PC-3 (cell line): ENCODE measurements around the gene ALDOC. TPM values are rescaled to one million over a fixed set of nuclear protein-coding genes. Genes with fewer than 3 reads are reported as not detected.

Experiments
- ATAC-seq: fragments of 200-7000 bp; cut with Tn5 transposase; 2 replicates; pipeline ENCODE4 v1.9.1; 2020; ENCODE audit warnings: mild to moderate bottlenecking, moderate library complexity
- BruUV-seq: library from RNA; stranded (reverse); fragments of 400-500 nt; replicated peaks from 2 replicates; lab custom pipeline; 2021; lab: Mats Ljungman, UMichigan
- CTCF ChIA-PET: fragments of 300-600 bp; sonication (Branson Sonifier 250); formaldehyde crosslinking; loops from one replicate; lab custom pipeline; 2022; ENCODE audit warnings: antibody characterized with exemption; lab: Charles Lee
- POLR2A ChIA-PET: fragments of 300-600 bp; sonication (Branson Sonifier 250); formaldehyde crosslinking; loops from one replicate; lab custom pipeline; 2022; ENCODE audit warnings: antibody characterized with exemption; ENCODE audit not compliant: unreplicated experiment; lab: Charles Lee
- DNase-seq: peaks from one replicate; pipeline ENCODE4 v3.0.0-alpha.2; 2015
- H2AFZ ChIP-seq: fragments of 300-600 bp; sonication (generic); 2 replicates; pipeline ENCODE4 v1.6.0; 2016; ENCODE audit warnings: antibody characterized with exemption, low read length
- H3F3A ChIP-seq: fragments of 300-600 bp; sonication (generic); one replicate; pipeline ENCODE4 v1.6.0; 2017; ENCODE audit warnings: antibody characterized with exemption, low read length, control low read depth, mild to moderate bottlenecking; ENCODE audit not compliant: unreplicated experiment
- H3K27ac ChIP-seq: fragments of 300-600 bp; sonication (generic); 2 replicates; pipeline ENCODE4 v1.5.1; 2016; ENCODE audit warnings: mild to moderate bottlenecking, low read length
- H3K27me3 ChIP-seq: fragments of 300-600 bp; sonication (generic); 2 replicates; pipeline ENCODE4 v1.6.1; 2016; ENCODE audit warnings: low read length, mixed read lengths
- H3K36me3 ChIP-seq: fragments of 300-600 bp; sonication (generic); 2 replicates; pipeline ENCODE4 v1.6.1; 2016; ENCODE audit warnings: low read depth, mixed run types, low read length, mixed read lengths
- H3K4me1 ChIP-seq: fragments of 300-600 bp; sonication (generic); 2 replicates; pipeline ENCODE4 v1.5.1; 2016; ENCODE audit warnings: low read length; ENCODE audit not compliant: insufficient read depth
- H3K4me2 ChIP-seq: fragments of 300-600 bp; sonication (generic); 2 replicates; pipeline ENCODE4 v1.6.0; 2016; ENCODE audit warnings: low read length
- H3K4me3 ChIP-seq: fragments of 300-600 bp; sonication (generic); 2 replicates; pipeline ENCODE4 v1.5.1; 2016; ENCODE audit warnings: mild to moderate bottlenecking, low read length, mixed read lengths
- H3K79me2 ChIP-seq: fragments of 300-600 bp; sonication (generic); 2 replicates; pipeline ENCODE4 v1.6.1; 2017; ENCODE audit warnings: low read length, mixed read lengths
- H3K9ac ChIP-seq: fragments of 300-600 bp; sonication (generic); 2 replicates; pipeline ENCODE4 v1.6.0; 2016; ENCODE audit warnings: mild to moderate bottlenecking, low read length
- H3K9me2 ChIP-seq: fragments of 300-600 bp; sonication (generic); replicated peaks from 2 replicates; pipeline ENCODE4 v1.6.1; 2016; ENCODE audit warnings: mixed run types, low read length, mixed read lengths
- H3K9me3 ChIP-seq: fragments of 300-600 bp; sonication (generic); 2 replicates; pipeline ENCODE4 v1.6.1; 2016; ENCODE audit warnings: low read length, mixed read lengths
- H4K20me1 ChIP-seq: fragments of 300-600 bp; sonication (generic); 2 replicates; pipeline ENCODE4 v1.6.1; 2016; ENCODE audit warnings: low read length, mixed read lengths
- CTCF ChIP-seq: fragments of 300-600 bp; sonication (generic); conservative IDR thresholded peaks from 2 replicates; pipeline ENCODE4 v1.5.1; 2017; ENCODE audit warnings: antibody characterized with exemption, low read depth, mild to moderate bottlenecking, low read length
- EZH2phosphoT487 ChIP-seq: fragments of 300-600 bp; sonication (generic); IDR thresholded peaks from 2 replicates; pipeline ENCODE4 v1.6.1; 2018; ENCODE audit warnings: mild to moderate bottlenecking, antibody characterized with exemption, low read length, borderline replicate concordance
- intact Hi-C: fragments of 100-400 bp; cut with micrococcal nuclease; formaldehyde crosslinking; loops from 2 replicates; pipeline ENCODE4 v1.9.0; 2023
- total RNA-seq: library from RNA; depleted of rRNA; stranded (reverse); fragments of >200 nt; gene quantifications from 2 replicates; pipeline ENCODE4 v1.2.3, GENCODE V29; 2014

ALDOC gene
- total RNA-seq, 1 experiment from 2014 or later = 42.6 TPM

GRCh38 chr17:28549236-28550132 lies 27.2 kb downstream of the ALDOC start:
- ATAC-seq (no peak), DNase-seq (no peak)
- ChIA-PET CTCF (no interaction called here), POLR2A (no interaction called here)
- H3K36me3 ChIP-seq = no peaks in the 10 kb centered on the region; the same call in 1 of the 2 replicates
- H4K20me1 ChIP-seq = no peaks in the 10 kb centered on the region
- no peak overlapping the region for H3K27ac ChIP-seq
- no peaks in the 10 kb centered on the region for H3K9me2 ChIP-seq
- H3F3A ChIP-seq = no peaks in the 10 kb centered on the region
- H2AFZ ChIP-seq = no peak overlapping the region
- no peak overlapping the region for H3K4me2 ChIP-seq
- no TSS peak for BruUV-seq
- TF ChIP-seq CTCF (no peak), EZH2phosphoT487 (no peak)
- no peaks in the 10 kb centered on the region for H3K27me3 ChIP-seq
- H3K9ac ChIP-seq = no peak overlapping the region
- H3K79me2 ChIP-seq = peaks cover 10% of the 10 kb centered on the region; the same call in 1 of the 2 replicates
- H3K9me3 ChIP-seq = no peaks in the 10 kb centered on the region
- intact Hi-C loops = loop anchor here (10.0 kb wide), 1 partner anchor 145 kb away; the partner anchor contains the start of gene SLC46A1
- H3K4me3 ChIP-seq = no peak overlapping the region
- 0 out of 2 replicates have a peak, but pooled peaks cover 8% of the 10 kb centered on the region for H3K4me1 ChIP-seq

- BruUV-seq = no TSS peak
- H3K9me2 ChIP-seq = no peaks in the 10 kb centered on the region
- peaks cover 10% of the 10 kb centered on the region; the same call in 1 of the 2 replicates for H3K79me2 ChIP-seq
- H2AFZ ChIP-seq = no peak overlapping the region
- no peaks in the 10 kb centered on the region for H3F3A ChIP-seq
- 0 out of 2 replicates have a peak, but pooled peaks cover 8% of the 10 kb centered on the region for H3K4me1 ChIP-seq
- H3K4me2 ChIP-seq = no peak overlapping the region
- no peaks in the 10 kb centered on the region for H3K27me3 ChIP-seq
- DNase-seq = no peak
- no peak overlapping the region for H3K4me3 ChIP-seq
- intact Hi-C loops = loop anchor here (1.0 to 10.0 kb wide), 2 partner anchors 65 to 144 kb away; partner anchors contain the start of gene SLC46A1
- H3K27ac ChIP-seq = no peak overlapping the region
- ATAC-seq = no peak
- ChIA-PET POLR2A (no interaction called here), CTCF (no interaction called here)
- no peak overlapping the region for H3K9ac ChIP-seq
- H3K9me3 ChIP-seq = no peaks in the 10 kb centered on the region
- TF ChIP-seq EZH2phosphoT487 (no peak), CTCF (peak; percentile 3; the same call in 1 of the 2 replicates)
- H3K36me3 ChIP-seq = no peaks in the 10 kb centered on the region; the same call in 1 of the 2 replicates
- H4K20me1 ChIP-seq = no peaks in the 10 kb centered on the region
These were observed 28.1 kb downstream of the ALDOC start for GRCh38 chr17:28548417-28549130.
